ENCODE measurements around the gene WNT10A. TPM values are rescaled to one million over a fixed set of nuclear protein-coding genes. Genes with fewer than 3 reads are reported as not detected.

Gene WNT10A
- total and polyA plus RNA-seq, 2 donors (not counting 1 experiment from before 2014, with no cell fraction given): 15.2 to 36.6 TPM

GRCh38 chr2:218872645-218873358 lies 7.8 kb upstream of the WNT10A start:
- H3K4me1 ChIP-seq (ENCODE audit: control insufficient read depth in 2 of 2, insufficient read depth in 2 of 2, low read length in 2 of 2): peaks cover 39 to 47% of the 10 kb centered on the region in 2 donors
- peaks cover 47% of the 10 kb centered on the region for H3K4me1 Mint-ChIP-seq
- H3K79me2 ChIP-seq (ENCODE audit: control insufficient read depth, insufficient read depth, low read length): peaks cover under 1% of the 10 kb centered on the region
- peak overlapping the region; percentile 45 for H2AFZ ChIP-seq (ENCODE audit: insufficient read depth, low read depth, low read length, poor library complexity, severe bottlenecking)
- 22% methylated on average over 11 of the region's 22 CpGs for WGBS (ENCODE audit: insufficient coverage)
- no peak for DNase-seq
- peak overlapping the region; percentile 97 for H3K4me2 ChIP-seq (replicated peaks; ENCODE audit: low read depth, low read length, poor library complexity, severe bottlenecking)
- no peaks in the 10 kb centered on the region for H3K36me3 ChIP-seq (replicated peaks in 1 of 2; ENCODE audit: control extremely low read depth in 1 of 2, control insufficient read depth in 1 of 2, extremely low read depth in 1 of 2, insufficient read depth in 2 of 2, low read length in 1 of 2)
- peaks cover 0 to 47% (median 17%) of the 10 kb centered on the region in 4 experiments for H3K27me3 ChIP-seq (replicated peaks in 1 of 4; ENCODE audit: control extremely low read depth in 1 of 4, control insufficient read depth in 3 of 4, insufficient read depth in 4 of 4, low read length in 3 of 4)
- H3K9me3 Mint-ChIP-seq (ENCODE audit: insufficient read depth): no peaks in the 10 kb centered on the region
- peak overlapping the region; percentile 92 for H3K4me3 Mint-ChIP-seq
- H3K27me3 Mint-ChIP-seq: peaks cover 21% of the 10 kb centered on the region
- H3K4me3 ChIP-seq (ENCODE audit: control extremely low read depth in 1 of 5, extremely low read depth in 1 of 5, insufficient read depth in 1 of 5, low read depth in 2 of 5, low read length in 4 of 5): peak overlapping the region in 2 of 5 experiments; percentile 17 to 34
- no peak for ATAC-seq (ENCODE audit: low read depth)
- H4K20me1 ChIP-seq (ENCODE audit: control insufficient read depth, insufficient read depth, low read length, poor library complexity, severe bottlenecking): no peaks in the 10 kb centered on the region
- no peaks in the 10 kb centered on the region for H3K9me3 ChIP-seq (ENCODE audit: control extremely low read depth in 1 of 3, control insufficient read depth in 2 of 3, insufficient read depth in 1 of 3, low read length in 2 of 3)
- peak overlapping the region; percentile 50 for H3K27ac Mint-ChIP-seq
- intact Hi-C loops (cut with micrococcal nuclease): loop anchor here (10.0 kb wide), 1 partner anchor 158 kb away; the partner anchor contains the start of gene TTLL4
- ChIA-PET POLR2A (interaction anchor here (1.2 to 15.0 kb wide), 2 partner anchors 23 to 25 kb away, joined by 9 to 490 read pairs; no protein-coding TSS in a partner anchor), CTCF (interaction anchor here (0.8 to 23.0 kb wide), 7 partner anchors 8 to 215 kb away, joined by 3 to 1627 read pairs (median 4); partner anchors contain the start of gene WNT10A)
- H3K27ac ChIP-seq (ENCODE audit: low read length in 2 of 2): no peak overlapping the region
- TF ChIP-seq, protein P1, sequence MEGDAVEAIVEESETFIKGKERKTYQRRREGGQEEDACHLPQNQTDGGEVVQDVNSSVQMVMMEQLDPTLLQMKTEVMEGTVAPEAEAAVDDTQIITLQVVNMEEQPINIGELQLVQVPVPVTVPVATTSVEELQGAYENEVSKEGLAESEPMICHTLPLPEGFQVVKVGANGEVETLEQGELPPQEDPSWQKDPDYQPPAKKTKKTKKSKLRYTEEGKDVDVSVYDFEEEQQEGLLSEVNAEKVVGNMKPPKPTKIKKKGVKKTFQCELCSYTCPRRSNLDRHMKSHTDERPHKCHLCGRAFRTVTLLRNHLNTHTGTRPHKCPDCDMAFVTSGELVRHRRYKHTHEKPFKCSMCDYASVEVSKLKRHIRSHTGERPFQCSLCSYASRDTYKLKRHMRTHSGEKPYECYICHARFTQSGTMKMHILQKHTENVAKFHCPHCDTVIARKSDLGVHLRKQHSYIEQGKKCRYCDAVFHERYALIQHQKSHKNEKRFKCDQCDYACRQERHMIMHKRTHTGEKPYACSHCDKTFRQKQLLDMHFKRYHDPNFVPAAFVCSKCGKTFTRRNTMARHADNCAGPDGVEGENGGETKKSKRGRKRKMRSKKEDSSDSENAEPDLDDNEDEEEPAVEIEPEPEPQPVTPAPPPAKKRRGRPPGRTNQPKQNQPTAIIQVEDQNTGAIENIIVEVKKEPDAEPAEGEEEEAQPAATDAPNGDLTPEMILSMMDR (IDR thresholded peaks at IDR 0.05): no peak
- TF ChIP-seq EZH2 (IDR thresholded peaks at IDR 0.05; ENCODE audit: borderline replicate concordance, insufficient read depth, low read depth, low read length, poor library complexity, severe bottlenecking): no peak
- peak overlapping the region; percentile 36 for H3K9ac ChIP-seq (ENCODE audit: low read length)
